GM12878 (cell line): ENCODE results near the gene HCK. TPM values are rescaled to one million over a fixed set of nuclear protein-coding genes. Genes with fewer than 3 reads are reported as not detected.

Experiments
- ATAC-seq: fragments of 200-7000 bp; cut with Tn5 transposase; 3 replicates; pipeline ENCODE4 v1.9.1; 2020; ENCODE audit warnings: mild to moderate bottlenecking, moderate library complexity
- BruUV-seq: library from RNA; stranded (reverse); fragments of 400-500 nt; replicated peaks from 2 replicates; lab custom pipeline; 2021; lab: Mats Ljungman, UMichigan
- CTCF ChIA-PET: fragments of 300-600 bp; sonication (Branson Sonifier 250); formaldehyde crosslinking; extraction: SDS; loops from one replicate; lab custom pipeline; 2021; ENCODE audit warnings: inconsistent platforms; lab: Yijun Ruan, JAX
- POLR2A ChIA-PET: fragments of 350-600 bp; formaldehyde crosslinking; extraction: SDS; loops from one replicate; lab custom pipeline; 2021; ENCODE audit warnings: inconsistent platforms; lab: Charles Lee
- RAD21 ChIA-PET: fragments of 300-600 bp; sonication (Branson Sonifier 250); formaldehyde crosslinking; loops from one replicate; lab custom pipeline; 2023; ENCODE audit warnings: antibody characterized with exemption; ENCODE audit not compliant: unreplicated experiment; lab: Charles Lee
- SMC1A ChIA-PET: fragments of 300-600 bp; sonication (Branson Sonifier 250); formaldehyde crosslinking; loops from one replicate; lab custom pipeline; 2023; ENCODE audit not compliant: unreplicated experiment, uncharacterized antibody; lab: Charles Lee
- DNase-seq: peaks from one replicate; pipeline ENCODE4 v3.0.0-alpha.2; 2011; ENCODE audit warnings: low read depth, low spot score
- FAIRE-seq: peaks from 3 replicates; lab custom pipeline; 2011; peaks lifted over from hg19 to GRCh38; lab: Jason Lieb, UNC
- H2AFZ ChIP-seq: 2 replicates; pipeline ENCODE4 v1.6.0; 2011; ENCODE audit warnings: low read depth, low read length, control low read depth; ENCODE audit not compliant: control insufficient read depth
- H3K27ac ChIP-seq: 2 replicates; pipeline ENCODE4 v1.5.1; 2011; ENCODE audit warnings: control low read depth; ENCODE audit not compliant: control insufficient read depth, insufficient read depth
- H3K27me3 ChIP-seq, 2 experiments: replicated peaks in 1 of 2; 2 replicates each; pipeline versions ENCODE4 v1.6.0 to v1.6.1; 2011; ENCODE audit warnings: low read length in 1 of 2; ENCODE audit not compliant: control insufficient read depth in 2 of 2, insufficient read depth in 2 of 2
- H3K36me3 ChIP-seq, 2 experiments: 2 replicates each; pipeline ENCODE4 v1.5.1; 2011; ENCODE audit warnings: low read length in 1 of 2; ENCODE audit not compliant: control insufficient read depth in 2 of 2, insufficient read depth in 2 of 2
- H3K4me1 ChIP-seq: 2 replicates; pipeline ENCODE4 v1.6.1; 2011; ENCODE audit warnings: mild to moderate bottlenecking, low read length, moderate library complexity, mixed read lengths; ENCODE audit not compliant: control insufficient read depth, insufficient read depth
- H3K4me2 ChIP-seq: 2 replicates; pipeline ENCODE4 v1.6.0; 2011; ENCODE audit warnings: control low read depth; ENCODE audit not compliant: control insufficient read depth, insufficient read depth
- H3K4me3 ChIP-seq: fragments of 200-600 bp; sonication (generic); 2 replicates; pipeline ENCODE4 v1.5.1; 2016
- H3K79me2 ChIP-seq: 2 replicates; pipeline ENCODE4 v1.6.0; 2011; ENCODE audit warnings: low read length; ENCODE audit not compliant: control insufficient read depth, insufficient read depth
- H3K9ac ChIP-seq: 2 replicates; pipeline ENCODE4 v1.8.0; 2011; ENCODE audit warnings: low read length, control low read depth, mixed read lengths; ENCODE audit not compliant: control insufficient read depth, insufficient read depth
- H3K9me3 ChIP-seq: replicated peaks from 3 replicates; pipeline ENCODE4 v1.5.1; 2011; ENCODE audit warnings: mild to moderate bottlenecking, low read length; ENCODE audit not compliant: control insufficient read depth, insufficient read depth
- H4K20me1 ChIP-seq: 2 replicates; pipeline ENCODE4 v1.6.0; 2011; ENCODE audit not compliant: control insufficient read depth, insufficient read depth
- ASH2L ChIP-seq: fragments of 300-600, 200-600 bp; sonication (generic); IDR thresholded peaks from 2 replicates; pipeline ENCODE4 v1.6.1; 2017; ENCODE audit warnings: low read depth, mild to moderate bottlenecking, borderline replicate concordance
- BRCA1 ChIP-seq: IDR thresholded peaks from 2 replicates; pipeline ENCODE4 v1.6.1; 2011; ENCODE audit warnings: low read depth, low read length, improper control_type of control experiment
- CTCF ChIP-seq, 3 experiments: IDR thresholded peaks in 2 of 3; conservative IDR thresholded peaks in 1 of 3; 2 replicates each; pipeline ENCODE4 v1.5.1; 2011; ENCODE audit warnings: low read depth in 3 of 3, low read length in 3 of 3, mild to moderate bottlenecking in 3 of 3, control low read depth in 2 of 3, moderate library complexity in 2 of 3, inconsistent platforms in 1 of 3, mixed read lengths in 1 of 3; ENCODE audit not compliant: control insufficient read depth in 2 of 3, insufficient read depth in 1 of 3; ENCODE audit errors: extremely low read depth in 1 of 3
- GABPA ChIP-seq: IDR thresholded peaks from 2 replicates; pipeline ENCODE4 v1.6.1; 2014; ENCODE audit warnings: antibody characterized with exemption, low read depth, mild to moderate bottlenecking, inconsistent platforms
- MYC ChIP-seq: IDR thresholded peaks from 2 replicates; pipeline ENCODE4 v1.6.1; 2011; ENCODE audit warnings: mild to moderate bottlenecking, low read length, moderate library complexity, inconsistent platforms; ENCODE audit not compliant: insufficient read depth, insufficient replicate concordance, insufficient read length, severe bottlenecking
- NBN ChIP-seq: fragments of 450-650 bp; IDR thresholded peaks from 2 replicates; pipeline ENCODE4 v1.6.1; 2016
- RELA ChIP-seq: fragments of 450-650 bp; IDR thresholded peaks from 2 replicates; pipeline ENCODE4 v1.8.0; 2014; ENCODE audit warnings: borderline replicate concordance; ENCODE audit not compliant: partially characterized antibody
- SMAD5 ChIP-seq: IDR thresholded peaks from 2 replicates; pipeline ENCODE4 v1.6.1; 2016; ENCODE audit warnings: antibody characterized with exemption, low read depth
- SREBF2 ChIP-seq: IDR thresholded peaks from 2 replicates; pipeline ENCODE4 v1.6.1; 2012; ENCODE audit warnings: mild to moderate bottlenecking, low read length
- STAT1 ChIP-seq: fragments of 450-650 bp; conservative IDR thresholded peaks from 2 replicates; pipeline ENCODE4 v1.6.1; 2014; ENCODE audit warnings: antibody characterized with exemption, mild to moderate bottlenecking
- ZNF592 ChIP-seq: fragments of 450-650 bp; IDR thresholded peaks from 2 replicates; pipeline ENCODE4 v1.6.1; 2017; ENCODE audit warnings: mild to moderate bottlenecking, moderate library complexity
- WGBS: methylation state at CpG from one replicate; pipeline ENCODE4 v1.1.6; 2016; ENCODE audit warnings: low lambda C conversion rate; ENCODE audit not compliant: insufficient replicate concordance, insufficient coverage; ENCODE audit errors: missing lambda C conversion rate; 5-methylcytosine and 5-hydroxymethylcytosine counted together
- in situ Hi-C: fragments of 300-500 bp; cut with MboI; formaldehyde crosslinking; loops from 9 replicates; pipeline ENCODE4 v1.14.3; 2018; ENCODE audit warnings: mixed read lengths
- intact Hi-C: fragments of 100-400 bp; cut with micrococcal nuclease; formaldehyde crosslinking; loops from one replicate; pipeline ENCODE4 v1.14.2; 2022; ENCODE audit not compliant: unreplicated experiment
- polyA plus RNA-seq, 11 experiments: library from polyadenylated mRNA; depleted of rRNA in 4 of 11; unstranded in 6 of 11; stranded (reverse) in 5 of 11; fragments of >200 nt; fragmentation: Nextera tagmentation in 4 of 11; fragmentation: Illumina TruSeq in 1 of 11; extraction: Ambion mirVana in 4 of 11; extraction: Trizol in 1 of 11; gene quantifications; 1 replicate in 1 of 11; 2 replicates in 10 of 11; pipeline versions ENCODE4 v1.2.1 to v1.2.3, GENCODE V29; 2011 to 2016; ENCODE audit warnings: inconsistent platforms in 2 of 11, missing spikeins in 2 of 11, low read depth in 1 of 11
- total RNA-seq, 4 experiments: library from RNA; depleted of rRNA in 3 of 4; stranded (reverse); fragments of >200 nt in 3 of 4; fragmentation: Illumina TruSeq in 1 of 4; extraction: Trizol in 1 of 4; gene quantifications; 2 replicates each; pipeline versions ENCODE4 v1.2.1 to v1.2.3, GENCODE V29; 2013 to 2021
- TF ChIP-seq, protein P1 (sequence below): fragments of 450-650 bp; IDR thresholded peaks from 2 replicates; pipeline ENCODE4 v1.6.1; 2018; ENCODE audit warnings: borderline replicate concordance, mild to moderate bottlenecking; ENCODE audit not compliant: partially characterized antibody

The HCK gene
- total and polyA plus RNA-seq, 10 of the 15 experiments (the other 5 are each of a cell fraction or from before 2014, with no cell fraction given) = 1.3 to 30.3 (median 18.5) TPM

- H3K27ac ChIP-seq = no peak overlapping the region
- ATAC-seq = peak; percentile 56
- no peaks in the 10 kb centered on the region for H3K9me3 ChIP-seq
- intact Hi-C loops = loop anchor here (1.0 to 5.0 kb wide), 4 partner anchors 61 to 208 kb away; partner anchors contain the start of genes PLAGL2 and POFUT1
- H4K20me1 ChIP-seq = no peaks in the 10 kb centered on the region
- H2AFZ ChIP-seq = peak overlapping the region; percentile 77
- H3K9ac ChIP-seq = peak overlapping the region; percentile 27; the same call in 1 of the 2 replicates
- DNase-seq = no peak
- 23% methylated on average over 53 of the region's 59 CpGs for WGBS
- ChIA-PET POLR2A (interaction anchor here (0.8 to 1.9 kb wide), 6 partner anchors 21 to 108 kb away, joined by 3 to 6 read pairs (median 3); no protein-coding TSS in a partner anchor), CTCF (interaction anchor here (0.6 to 9.5 kb wide), 51 partner anchors 10 to 623 kb away, joined by 3 to 140 read pairs (median 4); partner anchors contain the start of genes HCK, PDRG1, TM9SF4 and XKR7), RAD21 (interaction anchor here (0.9 to 10.3 kb wide), 11 partner anchors 11 to 308 kb away, joined by 3 to 220 read pairs (median 7); partner anchors contain the start of genes HCK and PDRG1), SMC1A (interaction anchor here (0.8 to 10.2 kb wide), 22 partner anchors 10 to 623 kb away, joined by 3 to 344 read pairs (median 4); partner anchors contain the start of gene PDRG1)
- no peaks in the 10 kb centered on the region for H3K36me3 ChIP-seq
- H3K4me3 ChIP-seq = 0 out of 2 replicates have a peak overlapping the region, but pooled peaks have one; percentile 24
- in situ Hi-C loops = loop anchor here (5.0 kb wide), 1 partner anchor 61 kb away; no protein-coding TSS in a partner anchor
- no peaks in the 10 kb centered on the region for H3K79me2 ChIP-seq
- peak overlapping the region; percentile 87 for H3K4me2 ChIP-seq
- peaks cover 28% of the 10 kb centered on the region for H3K4me1 ChIP-seq
- FAIRE-seq = no peak
- BruUV-seq = no TSS peak
- no peaks in the 10 kb centered on the region; a peak in 1 of 4 replicates for H3K27me3 ChIP-seq
- TF ChIP-seq RELA = no peak
- no peak for TF ChIP-seq BRCA1
- no peak for TF ChIP-seq SMAD5
- no peak for TF ChIP-seq SREBF2
- 0 out of 2 replicates have a peak, but pooled peaks have one; percentile 43 for TF ChIP-seq NBN
- TF ChIP-seq MYC = no peak
- TF ChIP-seq CTCF (IDR thresholded peaks at IDR 0.05 in 2 of 3, conservative IDR thresholded peaks at IDR 0.05 in 1 of 3; ENCODE audit: control insufficient read depth in 2 of 3, extremely low read depth in 1 of 3, insufficient read depth in 1 of 3, low read depth in 3 of 3, low read length in 3 of 3) = peak; percentile 76 to 99 (median 96)
- TF ChIP-seq, protein P1, sequence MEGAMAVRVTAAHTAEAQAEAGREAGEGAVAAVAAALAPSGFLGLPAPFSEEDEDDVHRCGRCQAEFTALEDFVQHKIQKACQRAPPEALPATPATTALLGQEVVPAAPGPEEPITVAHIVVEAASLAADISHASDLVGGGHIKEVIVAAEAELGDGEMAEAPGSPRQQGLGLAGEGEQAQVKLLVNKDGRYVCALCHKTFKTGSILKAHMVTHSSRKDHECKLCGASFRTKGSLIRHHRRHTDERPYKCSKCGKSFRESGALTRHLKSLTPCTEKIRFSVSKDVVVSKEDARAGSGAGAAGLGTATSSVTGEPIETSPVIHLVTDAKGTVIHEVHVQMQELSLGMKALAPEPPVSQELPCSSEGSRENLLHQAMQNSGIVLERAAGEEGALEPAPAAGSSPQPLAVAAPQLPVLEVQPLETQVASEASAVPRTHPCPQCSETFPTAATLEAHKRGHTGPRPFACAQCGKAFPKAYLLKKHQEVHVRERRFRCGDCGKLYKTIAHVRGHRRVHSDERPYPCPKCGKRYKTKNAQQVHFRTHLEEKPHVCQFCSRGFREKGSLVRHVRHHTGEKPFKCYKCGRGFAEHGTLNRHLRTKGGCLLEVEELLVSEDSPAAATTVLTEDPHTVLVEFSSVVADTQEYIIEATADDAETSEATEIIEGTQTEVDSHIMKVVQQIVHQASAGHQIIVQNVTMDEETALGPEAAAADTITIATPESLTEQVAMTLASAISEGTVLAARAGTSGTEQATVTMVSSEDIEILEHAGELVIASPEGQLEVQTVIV = no peak
- TF ChIP-seq ASH2L = no peak
- peak; percentile 78; the same call in 1 of the 2 replicates for TF ChIP-seq STAT1
- no peak for TF ChIP-seq GABPA
- peak; percentile 90 for TF ChIP-seq ZNF592
Observed at GRCh38 chr20:32031007-32031958, 20.8 kb upstream of the HCK start.
